Kidney capillary endothelial cell (primary cell): ENCODE results near the gene SARM1.
A peak's percentile ranks its signal among the peaks of the same experiment; 100 is the strongest.
"Not testable (repeated sequence)": the region's sequence is repeated elsewhere in the genome, so short reads cannot be mapped to it uniquely, and the experiment has no call there.

ENCODE experiments used
- DNase-seq: peaks from one replicate; pipeline ENCODE4 v3.0.0-alpha.2; 2018; ENCODE audit warnings: low spot score

Gene SARM1

DNA sequence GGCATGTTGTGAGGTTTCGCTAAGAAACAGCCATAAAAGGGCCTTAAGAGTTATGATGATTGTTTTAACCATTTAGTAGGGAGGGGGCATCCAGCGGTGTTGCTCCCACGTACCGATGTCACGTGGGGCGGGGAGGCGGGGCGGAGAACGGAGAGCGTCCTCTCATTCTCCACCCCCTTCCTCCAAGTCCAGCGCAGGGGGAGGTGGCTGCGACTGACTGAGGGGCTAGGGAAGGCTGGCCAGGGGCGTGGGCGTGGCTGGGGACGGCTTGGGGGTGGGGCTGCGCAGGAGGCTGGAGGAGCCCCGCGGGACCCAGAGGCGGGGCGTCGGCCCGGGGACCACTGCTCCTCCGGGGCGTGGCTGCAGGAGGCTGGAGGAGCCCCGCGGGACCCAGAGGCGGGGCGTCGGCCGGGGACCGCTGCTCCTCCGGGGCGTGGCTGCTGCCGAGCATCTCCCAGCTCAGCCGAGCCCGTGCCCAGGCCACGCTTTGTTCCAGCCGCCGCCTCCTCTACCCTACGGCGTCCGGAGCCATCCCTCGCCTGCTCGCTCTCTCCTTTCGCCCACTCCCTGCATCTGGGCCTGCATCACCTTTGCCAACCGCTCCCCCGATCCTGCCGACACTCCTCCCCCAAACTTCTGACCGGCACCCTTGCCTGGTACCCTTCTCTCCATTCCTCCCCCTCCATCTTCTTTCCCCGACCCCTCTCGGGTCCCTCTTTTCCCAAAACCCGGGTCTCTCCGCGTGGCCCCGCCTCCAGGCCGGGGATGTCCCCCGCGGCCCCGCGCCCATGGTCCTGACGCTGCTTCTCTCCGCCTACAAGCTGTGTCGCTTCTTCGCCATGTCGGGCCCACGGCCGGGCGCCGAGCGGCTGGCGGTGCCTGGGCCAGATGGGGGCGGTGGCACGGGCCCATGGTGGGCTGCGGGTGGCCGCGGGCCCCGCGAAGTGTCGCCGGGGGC, at the start of gene SARM1:
Gene SARM1 (plus strand): TSS at position 450 of the 958 bp plus-strand sequence. CDS start 339 bp downstream, at position 789.
- DNase-seq, result no peak

DNA sequence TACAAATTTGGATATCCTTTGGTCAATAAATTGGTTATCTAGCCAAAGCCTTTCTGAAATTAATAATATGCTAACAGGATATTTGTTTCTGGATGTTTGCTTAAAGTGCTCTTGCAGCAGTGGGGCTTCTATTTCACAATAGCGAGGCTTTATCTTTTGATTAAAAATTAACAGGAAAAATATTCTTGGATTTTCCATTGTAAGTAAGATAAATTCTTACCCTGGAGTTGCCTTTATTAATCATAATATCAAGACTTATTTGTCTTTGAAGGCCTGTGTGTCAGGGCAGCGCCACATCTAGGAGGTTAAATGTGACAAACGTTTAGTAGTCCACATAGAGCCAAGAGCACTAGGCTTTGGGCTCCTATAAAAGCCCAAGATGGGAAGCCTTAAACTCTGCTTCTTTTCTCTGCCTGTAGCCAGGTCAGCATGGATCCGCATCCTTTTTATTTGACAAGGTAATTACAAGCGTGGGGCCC, 47.2 kb upstream of the SARM1 start:
- no peak for DNase-seq

DNA sequence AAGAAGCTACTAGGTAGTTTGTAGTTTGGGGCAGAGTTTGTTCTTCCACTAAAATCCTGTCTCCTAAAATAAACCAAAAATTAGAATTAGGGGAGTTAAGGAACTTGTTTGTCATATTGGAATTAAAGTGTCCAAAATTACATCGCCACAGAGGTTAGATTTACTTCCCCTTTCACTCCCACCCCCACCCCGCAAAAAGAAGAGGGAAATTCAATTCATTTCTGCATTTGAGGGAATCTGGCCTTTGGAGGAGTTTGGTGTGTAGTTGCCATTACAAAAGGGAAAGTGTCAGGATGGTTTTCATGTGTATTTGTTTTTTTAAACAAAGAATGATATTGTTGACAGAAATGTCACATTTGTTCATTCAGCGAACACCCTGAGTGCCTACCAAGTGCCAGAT, 46.7 kb upstream of the SARM1 start:
- DNase-seq, result no peak

DNA sequence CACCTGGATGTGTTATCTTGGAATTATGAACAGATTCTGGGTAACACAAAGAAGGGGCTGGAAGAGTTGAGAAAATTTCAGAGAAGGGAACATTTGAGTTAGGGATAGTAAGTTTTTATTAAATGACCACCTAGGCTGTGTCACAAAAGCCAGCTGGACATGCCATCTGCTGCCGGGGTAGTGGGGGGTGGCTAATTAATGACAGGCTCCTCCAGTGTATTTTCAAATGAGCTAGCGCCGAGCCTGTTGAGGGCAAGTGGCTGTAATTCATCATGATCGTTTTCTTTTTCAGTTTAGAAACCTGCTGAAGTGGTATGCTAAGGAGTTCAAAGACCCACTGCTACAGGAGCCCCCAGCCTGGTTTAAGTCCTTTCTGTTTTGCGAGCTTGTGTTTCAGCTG, 46.3 kb upstream of the SARM1 start:
- no peak for DNase-seq

GRCh38 chr17:28326114-28326513, 45.4 kb upstream of the SARM1 start:
- DNase-seq, result no peak

DNA sequence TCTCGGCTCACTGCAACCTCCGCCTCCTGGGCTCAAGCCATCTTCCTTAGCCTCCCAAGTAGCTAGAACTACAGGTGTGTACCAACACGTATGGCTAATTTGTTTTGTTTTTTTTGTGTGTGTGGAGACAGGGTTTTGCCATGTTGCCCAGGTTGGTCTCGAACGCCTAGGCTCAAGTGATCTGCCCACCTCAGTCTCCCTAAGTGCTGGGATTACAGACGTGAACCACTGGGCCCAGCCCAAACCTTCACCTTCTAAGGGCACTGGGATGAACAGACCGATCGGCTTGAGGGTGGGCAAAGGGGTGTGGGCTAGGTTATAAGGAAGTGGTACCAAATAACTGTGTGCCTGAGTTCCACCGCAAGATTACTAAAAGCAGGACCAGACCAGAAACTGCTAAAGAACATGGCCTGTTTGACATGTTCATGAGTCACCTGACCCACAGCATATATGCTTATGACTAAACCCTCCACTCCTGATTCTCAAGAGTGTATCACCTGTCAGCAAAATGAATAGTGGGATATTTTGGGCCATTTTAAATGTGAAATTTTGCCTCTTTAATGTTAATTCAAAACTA, 44.4 kb upstream of the SARM1 start:
- DNase-seq, result no peak

DNA sequence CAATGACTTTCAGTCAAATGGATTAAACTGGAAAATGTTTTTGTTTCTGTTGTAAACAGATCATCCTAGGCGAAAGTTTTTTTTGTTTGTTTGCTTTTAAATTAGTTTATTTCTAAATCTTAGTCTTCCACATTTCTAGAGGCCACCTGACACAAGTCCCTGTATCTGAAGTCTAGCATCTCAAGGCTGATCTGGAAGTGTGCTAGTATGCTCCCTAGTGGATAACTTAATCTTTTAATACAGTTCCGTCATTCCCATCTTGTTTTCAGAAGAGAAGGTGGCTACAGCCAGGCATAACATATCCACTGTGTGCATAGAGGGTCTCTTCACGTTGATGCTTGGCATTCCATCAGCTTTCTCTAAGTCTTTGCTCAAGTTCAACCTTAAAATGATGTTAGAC, 43.8 kb upstream of the SARM1 start:
- no peak for DNase-seq

DNA sequence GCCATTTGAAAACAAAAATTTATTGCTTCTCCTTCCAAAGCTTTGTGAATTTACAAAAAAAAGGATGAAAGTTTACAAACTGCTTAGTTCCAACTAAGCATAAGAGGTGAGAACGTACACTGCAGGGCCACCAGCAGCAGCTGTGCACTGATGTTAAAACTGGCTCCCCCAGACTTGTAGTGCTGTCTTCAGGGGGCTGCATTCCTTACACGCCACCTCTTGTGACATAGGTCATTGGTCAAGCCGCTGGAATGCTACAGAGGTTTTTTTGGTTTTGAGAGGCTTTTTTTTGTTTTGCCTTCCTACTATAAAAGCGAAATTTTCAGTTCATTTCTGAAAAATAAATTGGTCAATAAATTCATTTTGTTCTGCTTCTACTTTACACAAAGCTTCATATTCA, 43.2 kb upstream of the SARM1 start:
- DNase-seq, result no peak

- no peak for DNase-seq
These were observed 40.8 kb upstream of the SARM1 start for GRCh38 chr17:28330671-28331070.

DNA sequence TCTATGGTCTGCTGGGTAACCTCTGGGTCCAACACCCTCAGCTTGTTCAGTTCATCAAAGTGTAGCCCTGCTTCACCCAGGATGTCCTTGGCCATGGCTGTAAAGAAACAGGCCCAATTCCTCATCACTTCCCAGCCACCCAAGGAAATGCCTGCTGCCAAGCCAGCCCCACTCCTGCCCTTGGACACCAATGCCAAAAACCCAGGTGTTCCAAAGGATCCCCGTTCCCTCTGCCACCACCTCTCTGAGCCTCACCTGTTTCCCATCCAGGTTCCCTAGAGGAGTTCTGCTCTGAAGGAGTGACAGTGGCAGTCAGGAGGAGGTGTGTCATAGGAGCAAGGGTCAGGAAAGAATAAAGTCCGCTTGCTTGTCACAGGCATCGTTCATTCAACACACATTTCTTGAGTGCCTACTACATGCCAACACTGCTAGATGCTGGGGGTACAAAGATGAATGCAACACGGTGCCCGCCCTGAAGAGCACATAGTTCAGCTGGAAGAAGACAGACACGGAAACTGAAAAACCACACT, 39.5 kb upstream of the SARM1 start:
- DNase-seq, result no peak

DNA sequence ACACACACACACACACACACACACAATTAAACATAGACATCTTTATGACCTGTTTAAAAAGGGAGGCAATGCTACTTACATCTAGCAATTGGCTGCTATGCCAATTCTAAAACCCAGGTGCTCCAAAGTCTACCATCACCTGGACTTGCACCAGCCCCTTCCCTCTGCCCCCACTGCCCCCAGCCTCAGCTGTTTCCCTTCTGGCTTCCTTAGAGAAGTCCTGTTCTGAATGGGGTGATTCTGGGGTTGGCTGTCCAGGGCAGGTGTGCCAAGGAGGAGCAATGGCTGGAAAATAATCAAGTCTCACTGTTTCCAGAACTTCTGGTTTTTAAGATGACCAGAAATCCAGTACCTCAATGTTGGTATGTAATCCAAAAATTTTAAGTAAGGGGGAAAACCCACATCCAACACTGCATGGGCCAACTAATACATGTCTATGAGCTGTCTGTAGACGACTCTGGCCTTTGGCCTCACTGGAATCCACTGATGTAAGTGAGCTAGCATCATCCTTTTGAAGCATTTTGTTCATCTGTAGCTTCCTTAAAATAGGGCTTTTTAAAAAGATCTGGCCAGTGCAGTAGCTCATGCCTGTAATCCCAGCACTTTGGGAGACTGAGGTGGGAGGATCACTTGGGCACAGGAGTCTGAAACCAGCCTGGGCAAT, 38.3 kb upstream of the SARM1 start:
- DNase-seq, result no peak

DNA sequence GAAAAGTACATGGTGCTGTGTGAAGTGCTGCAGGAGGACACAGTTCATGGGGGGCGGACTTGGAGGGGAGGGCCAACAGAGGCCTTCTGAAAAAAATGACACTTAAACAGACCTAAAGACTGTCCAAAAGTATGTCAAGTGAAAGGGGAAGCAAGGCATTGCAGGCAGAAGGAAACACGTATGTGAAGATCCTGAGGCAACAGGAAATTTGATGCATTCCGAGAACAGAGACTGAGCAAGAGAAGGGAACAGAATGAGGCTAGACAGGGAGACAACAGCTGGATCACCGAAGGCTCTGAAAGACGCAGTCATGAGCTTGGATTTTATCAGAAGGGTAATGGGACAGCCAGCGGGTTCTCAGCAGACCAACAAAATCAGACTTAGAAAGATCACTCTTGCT, 37.3 kb upstream of the SARM1 start:
- no peak for DNase-seq

GRCh38 chr17:28334666-28335200, 36.8 kb upstream of the SARM1 start:
- DNase-seq, result no peak

GRCh38 chr17:28335201-28335958, 36.1 kb upstream of the SARM1 start, which contains the start of the genes IFT20 and TNFAIP1:
TSS of gene IFT20 (minus strand) at chr17:28335472. CDS start at chr17:28331985, 3,487 bp downstream.
TSS of gene TNFAIP1 (plus strand) at chr17:28335761. CDS start at chr17:28339522, 3,761 bp downstream.
- DNase-seq, result peak; percentile 100

DNA sequence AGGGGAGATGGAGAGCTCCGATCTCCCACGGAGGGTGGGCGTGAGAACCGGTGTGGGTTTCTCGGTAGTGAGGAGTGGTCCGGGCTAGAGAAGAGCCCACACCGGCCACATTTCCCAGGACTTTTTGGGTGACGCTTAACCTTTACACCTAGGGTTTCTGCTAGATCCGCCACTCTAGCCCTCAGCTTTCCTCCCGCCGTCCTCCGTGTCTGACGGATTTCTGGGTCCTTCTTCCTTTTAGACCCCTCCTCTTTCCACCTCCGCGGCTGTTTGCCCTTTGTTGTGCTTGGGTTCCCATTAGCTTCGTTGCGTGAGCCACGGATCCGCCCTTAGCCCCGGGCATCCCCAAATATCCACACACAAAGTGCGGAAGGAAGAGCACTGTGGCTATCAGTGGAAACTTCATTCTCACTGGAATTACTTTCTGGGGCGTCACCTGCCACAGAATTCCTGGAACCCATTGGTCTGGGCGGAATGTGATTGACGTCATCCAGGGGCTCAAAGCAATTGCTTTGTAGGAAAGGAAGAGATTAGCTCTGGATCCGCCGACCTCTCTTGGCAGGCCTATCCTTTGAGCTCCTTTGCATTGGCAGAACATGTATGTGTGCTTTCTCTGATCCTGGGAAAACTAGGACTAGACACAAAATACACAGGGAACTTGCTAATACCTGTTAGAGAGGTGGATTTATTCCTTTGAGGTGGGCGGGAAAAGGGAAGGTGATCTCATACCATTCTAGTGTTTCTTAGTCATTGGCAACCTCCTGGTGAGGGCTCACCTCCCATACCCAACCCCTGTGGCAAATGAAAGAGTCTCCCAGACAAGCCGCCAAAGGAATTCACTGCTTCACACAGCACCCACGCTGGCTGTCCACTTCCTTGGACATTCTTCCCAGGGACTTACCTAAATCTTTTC, 35.3 kb upstream of the SARM1 start:
- DNase-seq, result peak; percentile 81

GRCh38 chr17:28338056-28338768, 33.3 kb upstream of the SARM1 start:
- DNase-seq, result peak; percentile 83

GRCh38 chr17:28338769-28339212, 32.7 kb upstream of the SARM1 start:
- DNase-seq, result not testable (repeated sequence)

GRCh38 chr17:28339431-28339830, 32.1 kb upstream of the SARM1 start:
- DNase-seq, result no peak

GRCh38 chr17:28340374-28340773, 31.1 kb upstream of the SARM1 start:
- DNase-seq, result no peak
